A549 (cell line): Measurements from ENCODE around the gene HACE1. TPM values are rescaled to one million over a fixed set of nuclear protein-coding genes. Genes with fewer than 3 reads are reported as not detected.

Experiments used
- ATAC-seq, 2 experiments: fragments of 200-7000 bp in 1 of 2; fragments of >200 bp in 1 of 2; cut with Nextera tagmentation in 1 of 2; cut with Tn5 transposase in 1 of 2; 3 replicates each; pipeline versions ENCODE4 v1.8.0 to v1.9.1; 2018 to 2020; ENCODE audit warnings: mild to moderate bottlenecking in 1 of 2, moderate library complexity in 1 of 2
- CTCF ChIA-PET: fragments of 300-600 bp; sonication (Branson Sonifier 250); formaldehyde crosslinking; extraction: SDS; loops from one replicate; lab custom pipeline; 2021; ENCODE audit warnings: antibody characterized with exemption, inconsistent platforms; lab: Yijun Ruan, JAX
- POLR2A ChIA-PET: fragments of 350-600 bp; formaldehyde crosslinking; extraction: SDS; loops from one replicate; lab custom pipeline; 2021; ENCODE audit warnings: antibody characterized with exemption, inconsistent platforms; lab: Yijun Ruan, JAX
- DNase-seq, 2 experiments: peaks; one replicate each; pipeline versions ENCODE4 v3.0.0 to v3.0.0-alpha.2; 2011 to 2016; ENCODE audit warnings: low read depth in 1 of 2, low spot score in 1 of 2
- FAIRE-seq: peaks from 2 replicates; lab custom pipeline; 2011; peaks lifted over from hg19 to GRCh38; lab: Jason Lieb, UNC
- H3K27ac ChIP-seq, 2 experiments: fragments of >200 bp; sonication (Bioruptor Twin); formaldehyde crosslinking; 3 replicates each; pipeline ENCODE4 v1.5.1; 2016 to 2017
- H3K4me1 ChIP-seq: fragments of >200 bp; sonication (Bioruptor Twin); formaldehyde crosslinking; 3 replicates; pipeline ENCODE4 v1.6.1; 2016
- H3K4me2 ChIP-seq: fragments of >200 bp; sonication (Bioruptor Twin); formaldehyde crosslinking; 3 replicates; pipeline ENCODE4 v1.6.1; 2016
- H3K4me3 ChIP-seq: fragments of >200 bp; sonication (Bioruptor Twin); formaldehyde crosslinking; 3 replicates; pipeline ENCODE4 v1.5.1; 2016
- H3K9me3 ChIP-seq: fragments of >200 bp; sonication (Bioruptor Twin); formaldehyde crosslinking; 3 replicates; pipeline ENCODE4 v1.6.1; 2016
- BCL3 ChIP-seq: fragments of >200 bp; sonication (Bioruptor Twin); formaldehyde crosslinking; IDR thresholded peaks from 3 replicates; pipeline ENCODE4 v1.6.1; 2016
- CHD2 ChIP-seq: fragments of 150-350 bp; IDR thresholded peaks from 2 replicates; pipeline ENCODE4 v1.6.1; 2014; ENCODE audit warnings: low read length; ENCODE audit not compliant: partially characterized antibody
- E2F6 ChIP-seq: IDR thresholded peaks from 2 replicates; pipeline ENCODE4 v1.6.1; 2012; ENCODE audit warnings: low read depth, borderline replicate concordance
- EP300 ChIP-seq, 2 experiments: fragments of >200 bp; sonication (Bioruptor Twin); formaldehyde crosslinking; IDR thresholded peaks; 2 replicates in 1 of 2; 3 replicates in 1 of 2; pipeline ENCODE4 v1.6.1; 2016 to 2017
- GATA3 ChIP-seq: IDR thresholded peaks from 2 replicates; pipeline ENCODE4 v1.6.1; 2012; ENCODE audit warnings: borderline replicate concordance
- HES2 ChIP-seq: fragments of >200 bp; sonication (Bioruptor Twin); formaldehyde crosslinking; IDR thresholded peaks from 2 replicates; pipeline ENCODE4 v1.6.1; 2016
- HMGXB4 ChIP-seq: fragments of 250-450 bp; sonication (Bioruptor Pico); IDR thresholded peaks from 2 replicates; pipeline ENCODE4 v1.5.0; 2021; ENCODE audit warnings: mild to moderate bottlenecking, moderate library complexity, borderline replicate concordance
- HOXB5 ChIP-seq: fragments of 250-450 bp; sonication (Bioruptor Pico); IDR thresholded peaks from 2 replicates; pipeline ENCODE4 v1.5.0; 2020; ENCODE audit warnings: mild to moderate bottlenecking, moderate library complexity
- JUNB ChIP-seq: fragments of >200 bp; sonication (Bioruptor Twin); formaldehyde crosslinking; IDR thresholded peaks from 2 replicates; pipeline ENCODE4 v1.6.1; 2016
- KDM5A ChIP-seq: fragments of 200-600 bp; sonication (generic); IDR thresholded peaks from 2 replicates; pipeline ENCODE4 v1.6.1; 2016; ENCODE audit warnings: antibody characterized with exemption, mild to moderate bottlenecking
- MAFK ChIP-seq: fragments of 450-650 bp; IDR thresholded peaks from 2 replicates; pipeline ENCODE4 v1.6.1; 2014; ENCODE audit not compliant: partially characterized antibody
- NPAS2 ChIP-seq: fragments of 250-450 bp; sonication (Bioruptor Pico); IDR thresholded peaks from 2 replicates; pipeline ENCODE4 v1.8.0; 2022; ENCODE audit warnings: mild to moderate bottlenecking, moderate library complexity, borderline replicate concordance
- PHF8 ChIP-seq: fragments of 200-600 bp; sonication (generic); IDR thresholded peaks from 2 replicates; pipeline ENCODE4 v1.6.1; 2016; ENCODE audit warnings: low read depth, mild to moderate bottlenecking, antibody characterized with exemption, moderate library complexity, borderline replicate concordance
- RAD21 ChIP-seq, 2 experiments: fragments of >200 bp in 1 of 2; sonication (Bioruptor Twin) in 1 of 2; formaldehyde crosslinking in 1 of 2; IDR thresholded peaks in 1 of 2; conservative IDR thresholded peaks in 1 of 2; 2 replicates in 1 of 2; 3 replicates in 1 of 2; pipeline ENCODE4 v1.6.1; 2012 to 2018; ENCODE audit warnings: inconsistent platforms in 1 of 2
- RARB ChIP-seq: fragments of 250-450 bp; sonication (Bioruptor Pico); IDR thresholded peaks from 2 replicates; pipeline ENCODE4 v1.8.0; 2021; ENCODE audit warnings: mild to moderate bottlenecking, moderate library complexity
- RCOR1 ChIP-seq: fragments of 150-350 bp; IDR thresholded peaks from 2 replicates; pipeline ENCODE4 v1.6.1; 2014; ENCODE audit warnings: antibody characterized with exemption, low read length, low read depth
- REST ChIP-seq: fragments of 200-600 bp; sonication (generic); IDR thresholded peaks from 2 replicates; pipeline ENCODE4 v1.6.1; 2016; ENCODE audit warnings: antibody characterized with exemption, mild to moderate bottlenecking, moderate library complexity
- RFX5 ChIP-seq: fragments of 450-650 bp; IDR thresholded peaks from 2 replicates; pipeline ENCODE4 v1.7.1; 2014; ENCODE audit warnings: antibody characterized with exemption, mild to moderate bottlenecking, moderate library complexity
- SREBF2 ChIP-seq: fragments of 450-650 bp; IDR thresholded peaks from 2 replicates; pipeline ENCODE4 v1.6.1; 2014; ENCODE audit warnings: mild to moderate bottlenecking, moderate library complexity
- TFCP2L1 ChIP-seq: fragments of 250-450 bp; sonication (Bioruptor Pico); IDR thresholded peaks from 2 replicates; pipeline ENCODE4 v1.5.0; 2021; ENCODE audit warnings: mild to moderate bottlenecking
- TP53 ChIP-seq: fragments of 250-450 bp; sonication (Bioruptor Pico); IDR thresholded peaks from 2 replicates; pipeline ENCODE4 v1.5.0; 2021; ENCODE audit warnings: mild to moderate bottlenecking, moderate library complexity
- ZC3H11A ChIP-seq: fragments of 450-650 bp; IDR thresholded peaks from 2 replicates; pipeline ENCODE4 v1.6.1; 2014; ENCODE audit warnings: antibody characterized with exemption, mild to moderate bottlenecking
- WGBS: methylation state at CpG from one replicate; pipeline ENCODE4 v1.1.6; 2017; ENCODE audit errors: missing lambda C conversion rate; 5-methylcytosine and 5-hydroxymethylcytosine counted together
- polyA plus RNA-seq, 4 experiments: library from polyadenylated mRNA; depleted of rRNA in 3 of 4; stranded (reverse); fragments of >200 nt; fragmentation: RNase III in 1 of 4; extraction: RNeasy Plus Mini Kit Qiagen cat#74134 plus additional on column Dnase treatment in 1 of 4; gene quantifications; 2 replicates in 3 of 4; 3 replicates in 1 of 4; pipeline ENCODE4 v1.2.3, GENCODE V29; 2011 to 2017

HACE1 gene
- polyA plus RNA-seq, 2 of the 4 experiments (the other 2 are of a cell fraction) = 3.4 to 9.7 TPM

- Histone ChIP-seq H3K4me1 (no peaks in the 10 kb centered on the region), H3K4me2 (no peak overlapping the region), H3K27ac (no peak overlapping the region), H3K9me3 (peaks cover 4% of the 10 kb centered on the region; the same call in 1 of the 3 replicates), H3K4me3 (no peak overlapping the region)
- DNase-seq (peak in 1 of 2 experiments; percentile 7), ATAC-seq (no peak), FAIRE-seq (no peak)
- TF ChIP-seq BCL3 (no peak), RARB (no peak), REST (peak; percentile 85), HOXB5 (CRISPR knock-in tag) (no peak), JUNB (no peak)
- ChIA-PET POLR2A (no interaction called here), CTCF (interaction anchor here (1.3 kb wide), 1 partner anchor 201 kb away, joined by 3 read pairs; no protein-coding TSS in a partner anchor)
- WGBS = 66% methylated on average over 7 of the region's 7 CpGs
Observed at GRCh38 chr6:104887350-104887749, 27.6 kb upstream of the HACE1 start.

- no peak overlapping the region for H3K27ac ChIP-seq
- no peak for TF ChIP-seq HMGXB4 (CRISPR knock-in tag)
- no peak for TF ChIP-seq ZC3H11A
- no peak for TF ChIP-seq RFX5
- TF ChIP-seq KDM5A = no peak
- no peak for TF ChIP-seq HES2
- TF ChIP-seq GATA3 = no peak
- no peak for TF ChIP-seq RCOR1
- no peak for TF ChIP-seq TFCP2L1 (CRISPR knock-in tag)
- no peak for TF ChIP-seq TP53 (CRISPR knock-in tag)
- TF ChIP-seq CHD2 = no peak
- TF ChIP-seq RAD21 (conservative IDR thresholded peaks at IDR 0.05 in 1 of 2, IDR thresholded peaks at IDR 0.05 in 1 of 2) = no peak
- TF ChIP-seq PHF8 = no peak
- no peak for TF ChIP-seq SREBF2
- no peak for TF ChIP-seq NPAS2 (CRISPR knock-in tag)
- no peak for TF ChIP-seq EP300 (IDR thresholded peaks at IDR 0.05)
- TF ChIP-seq MAFK = no peak
- TF ChIP-seq BCL3 = no peak
- TF ChIP-seq E2F6 = no peak
- TF ChIP-seq, all 56 proteins: peak for 0
- DNase-seq (no peak), ATAC-seq (no peak), FAIRE-seq (no peak)
- Histone ChIP-seq H3K4me2 (no peak overlapping the region), H3K4me1 (no peaks in the 10 kb centered on the region), H3K4me3 (no peak overlapping the region), H3K9me3 (peaks cover 4% of the 10 kb centered on the region; the same call in 1 of the 3 replicates)
- POLR2A ChIA-PET = no interaction called here
- 60% methylated on average over 5 of the region's 19 CpGs for WGBS
- CTCF ChIA-PET = interaction anchor here (1.0 to 1.1 kb wide), 2 partner anchors 12 to 193 kb away, joined by 3 read pairs; no protein-coding TSS in a partner anchor
Observed at GRCh38 chr6:104885518-104886043, 25.9 kb upstream of the HACE1 start.
